Stimulated activated CD8-positive, alpha-beta memory T cell treated with anti-CD3 and anti-CD28 coated beads, Interleukin-12 subunit alpha, Interleukin-12 subunit beta, amount 100 ng/mL, for 24 hours (primary cell): ENCODE measurements around the gene SURF2.

ENCODE experiments used
- DNase-seq: peaks from one replicate; pipeline ENCODE4 v3.0.0-alpha.2; 2020; ENCODE audit errors: extremely low read depth

The SURF2 gene

GRCh38 chr9:133354766-133355165 lies 1.6 kb upstream of the SURF2 start:
- no peak for DNase-seq

- no peak for DNase-seq
Observed at GRCh38 chr9:133355881-133356357, 431 bp upstream of the SURF2 start.

- no peak for DNase-seq
Observed at GRCh38 chr9:133357656-133358055, 1.3 kb downstream of the SURF2 start.

- DNase-seq = no peak
Observed at GRCh38 chr9:133359399-133360175, 3.2 kb downstream of the SURF2 start.

- DNase-seq = no peak
Observed at GRCh38 chr9:133360400-133361393, 4.3 kb downstream of the SURF2 start.

GRCh38 chr9:133361507-133362092 lies 5.2 kb downstream of the SURF2 start:
- no peak for DNase-seq

GRCh38 chr9:133362359-133363044 lies 6.2 kb downstream of the SURF2 start:
- no peak for DNase-seq

- no peak for DNase-seq
Observed at GRCh38 chr9:133366435-133366834, 10.1 kb downstream of the SURF2 start.

- no peak for DNase-seq
Observed at GRCh38 chr9:133367221-133367620, 10.9 kb downstream of the SURF2 start.

GRCh38 chr9:133367778-133368177 lies 11.4 kb downstream of the SURF2 start:
- no peak for DNase-seq

- DNase-seq = no peak
Observed at GRCh38 chr9:133368249-133368881, 12.0 kb downstream of the SURF2 start.

- DNase-seq = no peak
Observed at GRCh38 chr9:133369422-133369821, 13.1 kb downstream of the SURF2 start.

- no peak for DNase-seq
Observed at GRCh38 chr9:133369933-133370332, 13.6 kb downstream of the SURF2 start.

- DNase-seq = no peak
Observed at GRCh38 chr9:133370685-133371084, 14.3 kb downstream of the SURF2 start.

- no peak for DNase-seq
Observed at GRCh38 chr9:133371261-133371711, 14.9 kb downstream of the SURF2 start.

GRCh38 chr9:133372144-133372543 lies 15.8 kb downstream of the SURF2 start:
- no peak for DNase-seq

GRCh38 chr9:133374612-133375115 lies 18.3 kb downstream of the SURF2 start:
- no peak for DNase-seq

GRCh38 chr9:133375116-133375723 lies 18.9 kb downstream of the SURF2 start:
- DNase-seq = no peak

GRCh38 chr9:133375724-133376654 lies 19.6 kb downstream of the SURF2 start, which contains the start of the genes STKLD1 and SURF4:
STKLD1 (plus strand) TSS chr9:133376366; CDS start chr9:133376474, 108 bp downstream.
SURF4 (minus strand) TSS chr9:133376060; CDS start chr9:133375969, 91 bp downstream.
- peak; percentile 89 for DNase-seq
